GM18519 (cell line): Measurements from ENCODE around the gene LAMTOR1.

Experiments used
- ATAC-seq: cut with Tn5 transposase; IDR thresholded peaks from one replicate; pipeline ENCODE4 v1.9.1; 2021; ENCODE audit warnings: mild to moderate bottlenecking, moderate library complexity; ENCODE audit not compliant: unreplicated experiment, low FRiP score

Gene LAMTOR1

DNA sequence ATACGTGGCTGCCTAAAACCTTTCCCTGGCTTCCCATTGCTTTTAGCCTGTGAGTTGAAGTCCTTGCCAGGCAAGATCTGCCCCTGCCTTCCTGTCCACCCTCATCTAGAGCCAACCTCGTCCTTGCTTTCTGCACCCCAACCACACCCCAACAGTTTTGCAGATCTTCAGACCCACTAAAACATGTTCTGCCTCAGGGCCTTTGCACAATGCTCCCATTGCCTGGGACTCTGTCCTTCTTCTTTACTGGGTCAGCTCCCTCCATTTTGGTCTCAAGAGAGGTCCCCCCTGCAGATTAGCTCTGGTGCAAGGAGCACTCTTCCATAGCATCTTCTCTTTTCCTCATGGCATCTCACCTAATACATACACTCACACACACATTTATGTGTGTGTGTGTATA lies 17.8 kb upstream of the LAMTOR1 start:
- no peak for ATAC-seq

DNA sequence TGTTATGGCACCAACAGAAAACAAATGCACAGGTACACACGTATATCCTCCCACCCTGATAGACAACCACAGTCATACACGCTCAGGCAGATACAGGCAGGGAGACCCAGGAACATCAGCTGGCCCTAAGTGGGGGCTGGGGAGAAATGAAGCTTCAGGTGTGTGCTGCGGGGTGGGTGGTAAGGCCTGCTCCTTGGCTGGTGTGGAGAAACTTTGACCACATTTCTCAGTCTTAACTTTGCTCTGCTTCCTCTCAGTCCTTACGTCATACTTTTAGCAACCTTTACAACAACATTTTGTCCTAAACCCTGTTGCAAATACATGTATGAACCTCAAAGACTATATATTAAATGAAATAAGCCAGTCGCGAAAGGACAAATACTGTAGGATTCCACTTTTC lies 16.1 kb upstream of the LAMTOR1 start:
- no peak for ATAC-seq

DNA sequence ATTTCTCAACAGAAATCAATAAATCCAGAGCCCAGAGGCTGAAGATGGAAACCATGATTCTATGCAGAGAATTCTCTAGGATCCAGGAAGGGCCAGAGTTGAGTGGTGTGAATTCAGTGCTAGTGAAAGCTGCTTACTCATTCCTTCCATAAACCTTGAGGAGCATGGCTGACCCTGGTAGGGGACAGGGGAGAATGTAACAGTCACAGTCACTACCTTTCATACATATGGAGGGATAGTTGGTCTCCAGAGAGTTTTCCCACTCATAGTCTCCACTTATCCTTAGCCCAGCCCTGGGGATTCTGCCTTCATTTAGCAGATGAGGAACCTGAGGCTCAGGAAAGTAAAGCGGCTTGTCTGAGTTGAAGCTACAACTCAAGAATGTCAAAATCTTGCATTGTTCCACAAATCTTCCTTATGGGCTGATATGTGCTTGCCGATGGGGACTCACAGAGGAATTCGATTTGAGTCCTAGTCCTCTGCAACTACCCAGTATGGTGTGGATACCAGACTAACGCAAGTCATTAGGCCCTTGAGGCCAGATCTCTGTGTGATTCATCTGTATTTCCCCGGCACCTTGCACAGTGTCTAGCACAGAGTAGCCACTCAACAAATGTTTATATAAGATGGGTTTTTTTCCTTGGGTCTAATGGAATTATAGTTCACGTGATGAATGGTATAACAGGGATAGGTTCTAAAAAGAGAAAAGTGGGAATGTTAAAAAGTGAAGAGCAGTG lies 13.1 kb upstream of the LAMTOR1 start:
- ATAC-seq = no peak

DNA sequence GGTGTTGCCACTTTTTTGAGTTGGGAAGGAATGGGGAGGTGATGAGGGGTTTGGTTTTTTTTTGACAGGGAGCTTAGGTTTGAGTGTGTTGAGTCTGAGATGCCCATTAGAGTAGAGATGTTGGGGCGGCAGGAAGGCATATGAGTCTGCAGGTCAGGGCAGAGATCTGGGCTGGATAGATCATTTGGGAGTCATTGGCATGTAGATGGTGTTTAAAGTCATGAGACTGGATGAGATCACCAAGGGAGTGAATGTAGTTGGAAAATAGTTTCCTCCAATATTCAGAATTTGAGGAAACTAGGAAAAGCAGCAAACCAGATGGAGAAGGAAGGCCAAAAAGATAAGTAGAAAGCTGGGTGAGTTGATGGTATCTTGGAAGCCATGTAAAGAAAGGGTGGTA lies 11.5 kb upstream of the LAMTOR1 start:
- ATAC-seq = no peak

DNA sequence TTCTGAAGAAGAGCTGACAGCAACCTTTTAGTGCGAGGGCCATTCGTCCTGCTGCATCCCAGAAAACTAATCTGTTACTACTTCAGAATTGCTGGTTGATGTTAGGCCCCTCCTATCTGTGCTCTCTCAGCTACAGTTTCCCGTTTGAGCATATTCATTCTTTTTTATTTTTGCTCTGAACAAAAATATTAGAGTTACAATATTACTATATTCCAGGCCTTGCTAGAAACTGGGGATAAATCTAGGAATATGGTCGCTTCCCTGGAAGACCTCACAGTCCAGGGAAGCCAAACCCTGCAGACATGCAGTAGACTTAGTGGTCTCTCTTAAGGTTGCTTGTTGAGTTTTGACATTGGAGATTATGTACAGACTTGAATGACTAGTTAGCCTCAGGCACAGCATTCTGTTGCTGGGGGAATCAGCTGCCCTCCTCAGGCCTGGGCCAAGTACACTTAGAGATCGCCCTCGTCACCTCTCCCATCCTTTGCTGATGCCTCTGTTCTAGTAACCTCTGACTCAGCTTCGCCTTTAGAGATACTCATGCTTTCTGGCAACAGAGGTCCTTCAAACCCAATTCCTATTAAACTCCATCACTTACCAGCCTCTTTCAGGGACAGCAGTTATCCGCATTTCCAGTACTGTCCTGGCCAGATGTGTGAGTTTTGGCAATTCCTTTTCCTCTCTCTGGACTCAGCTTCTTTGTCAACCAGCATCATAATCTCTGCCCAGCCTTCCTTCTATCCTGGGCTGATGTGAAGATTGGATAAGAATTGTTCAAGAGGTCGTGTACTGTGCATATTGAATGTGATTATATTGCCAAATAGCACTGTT lies 10.1 kb upstream of the LAMTOR1 start:
- no peak for ATAC-seq

DNA sequence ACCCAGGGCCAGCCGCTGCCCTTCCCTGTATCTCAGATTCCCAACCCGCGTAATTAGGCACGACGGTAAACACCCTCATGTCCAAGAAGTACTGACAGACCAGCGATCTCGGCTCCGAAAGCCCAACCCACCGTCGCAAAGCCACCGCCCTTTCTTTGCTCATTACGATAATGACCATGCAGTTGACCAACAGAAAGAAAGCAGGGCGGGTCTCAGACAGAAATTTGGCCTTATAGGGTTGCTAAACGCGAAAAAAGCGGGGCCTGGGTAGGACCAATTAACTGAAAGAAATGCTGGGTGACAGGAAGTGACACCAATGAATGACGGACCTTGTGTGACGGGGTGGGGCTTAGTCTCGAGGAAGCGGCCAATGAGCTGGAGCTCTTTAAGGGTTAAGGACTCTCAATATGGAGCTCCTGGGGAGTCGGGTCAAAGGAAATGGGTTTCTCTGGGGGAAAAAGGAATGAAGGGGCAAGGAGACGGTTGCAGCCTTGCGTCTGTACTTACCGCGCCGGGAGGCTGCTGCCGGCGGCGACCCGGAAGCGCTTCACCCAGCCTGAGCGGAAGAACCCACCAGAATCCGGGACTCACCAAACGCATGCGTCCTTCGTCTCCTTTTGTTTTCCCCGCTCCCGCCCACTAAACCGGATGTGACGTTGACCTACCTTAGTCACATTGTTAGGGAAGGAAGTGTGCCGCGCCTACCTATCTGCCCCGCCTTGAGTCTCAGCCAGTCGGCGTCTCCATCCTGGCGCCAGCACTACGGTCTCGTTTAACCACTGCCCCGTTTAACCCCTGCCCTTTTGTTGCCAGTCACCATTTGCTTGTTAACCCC lies 9.3 kb upstream of the LAMTOR1 start, which contains the start of gene ANAPC15:
Gene ANAPC15 (minus strand): TSS at position 553 of the 835 bp plus-strand sequence. CDS start 1,419 bp downstream, outside the sequence.
- peak; percentile 72 for ATAC-seq

DNA sequence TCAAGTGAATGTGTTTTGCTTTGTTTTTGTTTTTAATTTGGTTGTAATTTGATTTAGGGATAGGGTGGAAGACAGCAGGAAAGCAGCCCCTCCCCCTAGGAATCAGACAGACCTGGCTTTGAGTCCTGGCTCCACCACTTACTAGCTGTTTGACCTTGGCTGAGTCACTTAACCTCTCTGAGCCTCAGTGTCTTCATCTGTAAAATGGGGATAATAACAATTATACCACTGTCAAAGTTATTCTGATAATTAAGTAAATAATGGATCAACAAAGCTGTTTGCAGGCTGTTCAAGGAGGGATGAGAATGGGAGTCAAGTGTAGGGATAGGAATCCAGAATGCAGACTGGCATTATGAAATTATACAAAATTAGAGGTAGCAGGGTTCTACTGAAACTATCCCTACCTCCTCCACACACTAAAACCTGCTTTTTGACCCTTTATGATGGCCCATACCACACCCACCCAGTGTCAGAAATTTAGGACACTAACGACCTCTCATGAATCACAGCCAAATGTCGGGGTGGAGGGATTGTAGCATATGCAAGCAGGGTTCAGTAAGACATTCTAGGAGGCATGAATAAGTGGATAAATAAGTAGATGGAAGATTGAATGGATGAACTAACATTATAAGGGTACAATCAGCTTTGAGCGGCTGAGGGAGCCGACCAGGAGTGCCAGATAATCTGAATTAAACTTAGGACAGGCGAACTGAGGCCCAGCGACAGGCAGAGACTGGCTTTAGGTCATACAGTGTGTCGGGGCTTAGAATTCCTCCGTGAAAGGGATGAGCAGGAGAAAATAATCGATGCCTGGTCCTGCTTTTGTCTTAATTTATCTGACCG lies 8.4 kb upstream of the LAMTOR1 start:
- ATAC-seq = no peak

DNA sequence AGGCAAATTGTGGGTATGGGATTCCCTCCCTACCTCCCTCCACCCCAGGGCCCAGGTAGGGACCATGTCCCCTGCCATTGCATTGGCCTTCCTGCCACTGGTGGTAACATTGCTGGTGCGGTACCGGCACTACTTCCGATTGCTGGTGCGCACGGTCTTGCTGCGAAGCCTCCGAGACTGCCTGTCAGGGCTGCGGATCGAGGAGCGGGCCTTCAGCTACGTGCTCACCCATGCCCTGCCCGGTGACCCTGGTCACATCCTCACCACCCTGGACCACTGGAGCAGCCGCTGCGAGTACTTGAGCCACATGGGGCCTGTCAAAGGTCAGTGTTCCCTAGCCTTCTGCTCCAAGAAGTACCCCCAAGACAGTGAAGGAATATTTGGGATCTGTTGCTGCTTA lies 2.8 kb upstream of the LAMTOR1 start, which contains the start of gene TOMT:
Gene TOMT (plus strand): TSS at position 37 of the 400 bp plus-strand sequence. CDS start 28 bp downstream, at position 65.
- no peak for ATAC-seq

DNA sequence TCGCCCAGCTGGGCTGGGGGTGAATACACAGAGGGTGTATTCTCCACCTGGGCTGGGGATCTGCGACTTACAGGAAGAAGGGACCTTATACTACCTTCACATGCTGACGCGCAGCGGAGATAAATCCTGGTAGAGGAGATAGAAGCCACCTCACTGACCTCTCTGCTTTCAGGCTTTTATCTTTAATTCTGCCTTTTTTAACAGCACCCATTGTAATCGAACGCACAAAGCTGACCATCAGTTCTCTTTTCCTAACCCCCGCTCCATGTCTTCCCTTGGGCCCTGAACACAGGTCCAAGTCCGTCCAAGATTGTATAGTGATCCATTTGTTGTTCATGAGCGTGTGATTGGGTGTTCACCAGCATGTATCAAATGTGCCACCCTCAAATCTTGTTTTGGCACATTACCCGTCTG lies 664 bp upstream of the LAMTOR1 start:
- no peak for ATAC-seq

DNA sequence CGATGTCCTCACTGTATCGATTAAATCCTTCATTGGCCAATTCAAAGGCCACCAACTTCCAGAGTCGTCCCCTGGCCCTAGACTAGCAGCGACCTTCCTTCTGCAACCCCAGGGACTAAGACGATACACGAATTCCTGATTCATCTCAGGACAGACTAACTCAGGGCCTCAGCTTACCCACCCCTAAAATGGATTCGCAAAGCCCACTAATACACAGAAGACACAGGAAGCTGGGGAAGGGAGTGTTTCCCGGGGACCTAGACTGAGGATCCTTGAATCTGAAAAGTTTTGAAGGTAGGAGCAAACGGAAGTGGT lies 509 bp downstream of the LAMTOR1 start:
- peak; percentile 5 for ATAC-seq

DNA sequence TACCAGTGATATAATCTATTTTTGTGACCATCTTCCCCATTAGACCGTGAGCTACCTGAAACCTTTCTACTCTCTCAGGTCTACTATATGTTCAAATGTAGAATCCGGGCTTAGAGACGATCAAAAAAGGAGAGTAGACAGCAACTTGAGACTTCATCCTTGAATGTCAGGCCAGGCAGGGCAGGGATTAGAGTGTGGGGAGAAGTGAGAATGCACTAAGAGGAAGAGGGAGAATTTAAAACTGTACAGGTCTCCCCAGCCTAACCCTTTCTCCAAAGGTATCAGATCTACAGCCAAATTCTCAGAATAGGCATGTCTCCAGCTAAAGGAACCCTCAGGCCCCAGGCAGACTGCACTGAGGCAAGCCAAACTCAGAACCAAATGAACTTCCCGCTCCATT lies 935 bp downstream of the LAMTOR1 start:
- no peak for ATAC-seq

DNA sequence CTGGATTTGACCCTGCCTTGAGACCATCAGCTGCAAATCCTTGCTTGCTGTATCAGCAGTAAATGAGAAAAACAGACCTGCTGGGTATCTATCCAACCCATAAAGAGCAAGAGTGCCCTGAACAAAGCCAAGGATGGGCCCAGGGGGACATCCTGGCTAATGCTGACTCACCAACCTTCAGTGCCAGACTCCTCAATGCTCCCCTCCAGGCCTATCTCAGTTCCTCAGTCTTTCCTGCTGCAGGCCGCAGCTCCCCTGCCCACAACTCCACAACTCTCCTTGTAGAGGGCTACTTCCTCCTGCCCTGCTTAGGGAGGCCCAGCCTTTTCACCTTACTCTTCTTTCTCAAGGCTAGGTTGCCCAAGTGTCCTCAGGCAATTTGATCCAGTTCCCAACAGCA lies 2.6 kb downstream of the LAMTOR1 start:
- ATAC-seq = no peak

DNA sequence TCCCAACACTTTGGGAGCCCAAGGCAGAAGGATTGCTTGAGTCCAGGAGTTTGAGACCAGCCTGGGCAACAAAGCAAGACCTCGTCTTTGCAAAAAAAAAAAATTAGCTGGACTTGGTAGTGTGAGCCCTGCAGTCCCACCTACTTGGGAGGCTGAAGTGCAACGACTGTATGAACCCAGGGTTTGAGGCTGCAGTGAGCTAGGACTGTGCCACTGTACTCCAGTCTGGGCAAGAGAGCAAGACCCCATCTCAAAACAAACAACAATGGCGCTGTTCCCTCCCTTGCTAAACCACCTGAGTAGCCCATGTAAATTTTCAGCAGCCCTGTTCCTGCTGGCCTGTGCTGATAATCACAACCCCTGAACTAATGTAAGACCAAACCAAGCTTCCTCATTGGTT lies 3.1 kb downstream of the LAMTOR1 start:
- no peak for ATAC-seq

DNA sequence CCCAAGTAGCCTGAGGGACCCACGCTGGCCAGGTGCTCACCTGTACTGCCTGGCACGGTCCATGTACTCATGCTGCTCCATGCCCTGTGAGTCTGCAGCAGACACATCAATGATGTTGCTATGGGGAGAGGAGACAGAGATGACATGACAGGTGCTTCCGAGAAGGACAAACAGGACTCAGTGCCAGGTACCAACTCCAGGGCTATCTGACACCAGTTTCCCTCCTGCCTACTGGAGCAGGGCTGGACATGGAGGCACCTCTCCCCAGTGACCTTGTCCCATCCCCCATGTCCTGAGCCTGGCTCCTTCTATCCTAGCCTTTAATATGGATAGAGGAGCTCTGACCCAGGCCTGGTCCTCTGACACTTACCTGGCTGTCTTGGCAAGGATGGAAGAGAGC lies 4.4 kb downstream of the LAMTOR1 start:
- ATAC-seq = no peak

DNA sequence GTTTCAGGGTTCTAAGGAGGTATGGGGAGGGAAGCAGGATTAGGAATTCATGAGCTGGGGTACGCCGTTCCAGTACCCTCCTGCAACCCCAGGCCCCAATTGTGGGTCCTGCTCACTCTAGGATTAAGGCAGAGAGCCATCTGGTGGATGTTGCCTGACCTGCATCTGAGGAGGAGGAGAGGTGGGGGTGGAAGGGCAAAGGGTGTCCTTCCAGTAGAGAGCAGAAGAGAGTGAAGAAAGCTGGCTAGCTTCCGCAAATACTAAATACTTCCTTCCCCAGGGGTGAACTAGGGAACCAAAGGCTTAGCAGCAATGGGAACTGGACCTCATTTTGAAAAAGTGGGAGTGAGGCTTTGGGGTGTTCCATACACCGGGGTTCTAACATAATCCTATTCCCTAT lies 11.8 kb downstream of the LAMTOR1 start:
- ATAC-seq = no peak

DNA sequence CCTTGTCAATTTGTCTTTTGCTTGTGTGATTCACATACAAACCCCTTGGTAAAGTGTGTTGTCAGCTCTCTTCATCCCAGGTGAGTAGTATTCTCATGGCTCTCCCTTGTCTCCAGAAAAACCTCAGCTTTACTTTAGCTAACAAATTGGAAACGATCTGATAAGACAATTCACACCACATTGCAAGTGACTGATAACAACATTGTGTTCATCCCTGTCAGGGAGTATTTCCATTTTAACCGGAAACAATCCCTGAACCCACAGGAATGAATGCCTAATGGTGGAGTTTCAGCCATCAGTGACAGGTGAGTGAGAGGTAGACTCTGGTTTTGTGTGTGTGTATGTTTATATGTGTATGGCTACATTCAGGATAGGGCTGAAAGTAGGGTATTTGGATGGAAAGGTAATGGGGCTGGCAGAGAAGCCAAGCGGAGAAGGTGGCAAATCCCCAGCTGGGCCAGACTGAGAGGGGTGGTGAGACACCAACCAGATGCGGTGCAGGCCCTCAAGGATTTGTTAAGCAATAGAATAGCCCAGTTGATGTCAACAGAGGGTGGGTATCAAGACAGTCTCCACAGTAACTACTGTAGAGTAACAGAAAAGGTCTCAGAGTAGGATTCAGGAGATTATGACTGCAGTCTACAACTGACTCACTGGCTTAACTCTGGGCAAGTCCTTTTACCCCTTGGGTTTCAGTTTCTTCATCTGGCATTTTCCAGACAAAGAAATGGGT lies 14.9 kb downstream of the LAMTOR1 start:
- ATAC-seq = no peak

DNA sequence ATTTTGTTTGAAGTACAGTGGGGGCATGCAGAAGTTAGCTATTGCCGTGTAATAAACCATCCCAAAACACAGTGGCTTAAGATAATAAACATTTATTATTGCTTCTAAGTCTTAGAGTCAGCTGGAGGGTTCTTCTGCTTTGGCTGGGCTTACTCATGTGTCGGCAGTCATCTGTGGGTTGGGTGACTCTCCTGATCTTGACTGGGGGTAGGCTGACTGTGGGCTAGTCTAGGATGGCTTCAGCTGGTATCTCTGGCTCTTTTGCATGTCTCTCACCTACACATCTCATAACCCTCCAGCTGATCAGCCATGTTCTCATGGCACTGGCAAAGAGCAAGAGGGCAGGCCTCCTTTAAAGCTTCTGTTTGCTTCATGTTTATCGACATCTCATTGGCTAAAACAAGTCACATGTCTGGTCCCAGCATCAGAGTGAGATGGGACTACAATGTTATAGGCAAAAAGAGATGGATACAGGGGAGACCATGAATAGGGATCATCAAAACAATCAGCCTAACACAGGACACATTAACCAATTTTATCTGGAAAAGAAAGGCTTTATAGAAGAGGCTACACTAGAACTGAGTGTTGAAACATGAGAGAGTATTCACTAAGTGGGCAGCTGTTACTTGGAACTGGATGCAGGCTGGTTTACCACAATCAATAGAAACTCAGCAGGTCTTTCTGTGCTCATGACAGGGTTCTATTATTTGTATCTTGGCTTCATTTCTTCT lies 17.3 kb downstream of the LAMTOR1 start:
- no peak for ATAC-seq

DNA sequence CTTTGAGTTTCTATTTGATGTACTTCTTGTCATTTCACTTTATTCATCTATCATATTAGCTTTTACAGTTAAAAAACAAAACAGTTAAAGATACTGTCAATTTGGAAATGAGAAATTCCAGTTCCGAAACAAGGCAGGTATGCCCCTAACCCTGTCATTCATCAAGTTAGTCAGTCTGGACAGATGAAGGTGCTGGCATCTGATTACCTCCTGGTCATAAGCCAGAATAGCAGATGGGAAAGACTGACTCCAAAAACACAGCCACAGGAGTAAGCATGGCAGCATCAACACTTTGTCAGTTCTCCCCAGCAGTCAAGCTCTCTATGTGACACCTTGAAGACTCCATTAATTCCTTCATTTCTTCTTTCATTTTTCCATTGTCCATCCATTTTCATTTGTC lies 18.1 kb downstream of the LAMTOR1 start:
- no peak for ATAC-seq

DNA sequence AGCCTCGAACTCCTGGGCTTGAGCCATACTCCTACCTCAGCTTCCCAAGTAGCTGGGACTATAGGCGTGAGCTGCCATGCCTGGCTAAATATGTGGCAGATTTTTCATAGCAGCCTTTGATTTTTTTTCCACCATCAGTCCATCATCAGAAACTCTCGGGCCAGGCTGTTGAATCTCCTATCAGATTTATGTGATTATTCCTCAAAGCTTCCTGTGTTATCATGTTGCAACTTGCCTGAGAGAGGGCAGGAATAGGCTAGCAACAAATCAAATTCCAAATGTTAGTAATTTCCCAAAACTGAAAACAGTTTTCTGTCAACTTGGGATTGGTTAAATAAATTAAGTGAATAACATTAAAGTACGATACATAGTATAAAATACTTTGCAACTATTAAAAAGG lies 19.0 kb downstream of the LAMTOR1 start:
- no peak for ATAC-seq
